Transverse colon (tissue), 4 donors: ENCODE data around the gene CBLL2. TPM values are rescaled to one million over a fixed set of nuclear protein-coding genes. Genes with fewer than 3 reads are reported as not detected.

ENCODE experiments used
- DNase-seq: peaks from one replicate; pipeline ENCODE4 v3.0.0-alpha.2; 2019
- H3K27ac ChIP-seq, 4 donors: fragments of 200-600 bp; sonication (generic); 2 replicates each; pipeline ENCODE4 v1.5.1; 2016 to 2018; ENCODE audit warnings: inconsistent platforms in 4 of 4
- H3K27me3 ChIP-seq: fragments of 200-600 bp; sonication (generic); 2 replicates; pipeline ENCODE4 v1.5.1; 2017; ENCODE audit warnings: inconsistent platforms
- H3K36me3 ChIP-seq, 4 donors: fragments of 200-600 bp; sonication (generic); 2 replicates each; pipeline ENCODE4 v1.5.1; 2017 to 2019; ENCODE audit warnings: inconsistent platforms in 4 of 4
- H3K4me1 ChIP-seq, 4 donors: fragments of 200-600 bp; sonication (generic); 2 replicates each; pipeline ENCODE4 v1.5.1; 2017 to 2020; ENCODE audit warnings: inconsistent platforms in 4 of 4
- H3K4me3 ChIP-seq, 4 donors: fragments of 200-600 bp; sonication (generic); 1 replicate in 1 of 4; 2 replicates in 3 of 4; pipeline versions ENCODE4 v1.5.1 to v1.6.1; 2017 to 2019; ENCODE audit warnings: inconsistent platforms in 4 of 4
- H3K9me3 ChIP-seq, 2 donors: fragments of 200-600 bp; sonication (generic); 2 replicates each; pipeline ENCODE4 v1.5.1; 2017 to 2019; ENCODE audit warnings: inconsistent platforms in 2 of 2
- CTCF ChIP-seq, 5 experiments: fragments of 200-600 bp in 3 of 5; fragments of 450-650 bp in 2 of 5; sonication (generic) in 3 of 5; IDR thresholded peaks; 1 replicate in 2 of 5; 2 replicates in 3 of 5; pipeline ENCODE4 v1.5.1; 2016 to 2017; ENCODE audit warnings: antibody characterized with exemption in 5 of 5, inconsistent platforms in 3 of 5, mild to moderate bottlenecking in 2 of 5, moderate library complexity in 1 of 5
- EP300 ChIP-seq: sonication (generic); formaldehyde crosslinking; IDR thresholded peaks from one replicate; pipeline ENCODE4 v1.6.1; 2017; ENCODE audit warnings: antibody characterized with exemption, low read depth
- POLR2A ChIP-seq: fragments of 450-650 bp; IDR thresholded peaks from one replicate; pipeline ENCODE4 v1.6.1; 2016; ENCODE audit warnings: antibody characterized with exemption, mild to moderate bottlenecking, moderate library complexity
- POLR2AphosphoS5 ChIP-seq, 3 donors: sonication (generic); formaldehyde crosslinking; IDR thresholded peaks; one replicate each; pipeline ENCODE4 v1.6.1; 2016; ENCODE audit warnings: antibody characterized with exemption in 3 of 3
- WGBS, 2 donors: methylation state at CpG; one replicate each; pipeline ENCODE4 v1.1.5; 2018; ENCODE audit warnings: low coverage in 1 of 2; 5-methylcytosine and 5-hydroxymethylcytosine counted together
- in situ Hi-C, 4 donors: fragments of 200-750 bp; cut with MboI; loops; one replicate each; pipeline versions ENCODE4 v1.15.0 to v1.15.1; 2017; ENCODE audit warnings: low sequenced_read_pairs in 3 of 4, low pct_ligation_motif_present in 1 of 4, low pct_unique_long_range_greater_than_20kb in 1 of 4
- intact Hi-C: fragments of 100-400 bp; cut with DNase I; formaldehyde crosslinking; loops from one replicate; pipeline ENCODE4 v1.15.1; 2023; ENCODE audit warnings: low total_unique reads
- total RNA-seq, 4 donors: library from RNA; depleted of rRNA; stranded (reverse); fragments of >200 nt; gene quantifications; one replicate each; pipeline ENCODE4 v1.1.0, GENCODE V29; 2016

Gene CBLL2
- total RNA-seq, 4 donors from 2014 or later = not detected

GRCh38 chrX:22247169-22247568, 25.5 kb upstream of the CBLL2 start:
- no peak for DNase-seq
- WGBS, 2 donors = 40 to 60% methylated on average over 1 of the region's 1 CpG
- no peak for TF ChIP-seq POLR2AphosphoS5 (IDR thresholded peaks at IDR 0.05)
- no peak for TF ChIP-seq EP300
- TF ChIP-seq POLR2A = no peak
- no peak for TF ChIP-seq CTCF (IDR thresholded peaks at IDR 0.05)
- Histone ChIP-seq H3K36me3 (no peaks in the 10 kb centered on the region), H3K27me3 (no peaks in the 10 kb centered on the region), H3K9me3 (no peaks in the 10 kb centered on the region), H3K27ac (no peak overlapping the region), H3K4me1 (no peaks in the 10 kb centered on the region), H3K4me3 (no peak overlapping the region)
- intact Hi-C loops = no loop called here
- in situ Hi-C loops = no loop called here

- WGBS, 2 donors = 50% methylated on average over 3 of the region's 3 CpGs; no CpG with 5 or more reads in 1 of the 2 donors
- in situ Hi-C loops (no loop called here), intact Hi-C loops (no loop called here)
- DNase-seq = no peak
- Histone ChIP-seq H3K4me1 (no peaks in the 10 kb centered on the region), H3K4me3 (no peak overlapping the region), H3K9me3 (no peaks in the 10 kb centered on the region), H3K27ac (no peak overlapping the region), H3K36me3 (no peaks in the 10 kb centered on the region), H3K27me3 (no peaks in the 10 kb centered on the region)
- TF ChIP-seq POLR2A = no peak
- TF ChIP-seq CTCF (IDR thresholded peaks at IDR 0.05) = no peak
- no peak for TF ChIP-seq EP300
- no peak for TF ChIP-seq POLR2AphosphoS5 (IDR thresholded peaks at IDR 0.05)
Observed at GRCh38 chrX:22248401-22248800, 24.3 kb upstream of the CBLL2 start.

GRCh38 chrX:22249371-22249770, 23.3 kb upstream of the CBLL2 start:
- 42 to 52% methylated on average over 2 of the region's 2 CpGs for WGBS, 2 donors
- no peak overlapping the region for H3K4me3 ChIP-seq
- H3K9me3 ChIP-seq = no peaks in the 10 kb centered on the region
- H3K4me1 ChIP-seq = no peaks in the 10 kb centered on the region
- H3K27ac ChIP-seq = no peak overlapping the region
- DNase-seq = no peak
- H3K27me3 ChIP-seq = no peaks in the 10 kb centered on the region
- no peak for TF ChIP-seq POLR2AphosphoS5 (IDR thresholded peaks at IDR 0.05)
- no peak for TF ChIP-seq EP300
- no peak for TF ChIP-seq POLR2A
- no peak for TF ChIP-seq CTCF (IDR thresholded peaks at IDR 0.05)
- no peaks in the 10 kb centered on the region for H3K36me3 ChIP-seq
- in situ Hi-C loops (no loop called here), intact Hi-C loops (no loop called here)

- DNase-seq = no peak
- Histone ChIP-seq H3K27me3 (no peaks in the 10 kb centered on the region), H3K4me3 (no peak overlapping the region), H3K4me1 (no peaks in the 10 kb centered on the region), H3K36me3 (no peaks in the 10 kb centered on the region), H3K27ac (no peak overlapping the region), H3K9me3 (no peaks in the 10 kb centered on the region)
- intact Hi-C loops = no loop called here
- in situ Hi-C loops = no loop called here
- WGBS, 2 donors = 76 to 87% methylated on average over 3 to 6 of the region's 6 CpGs
- TF ChIP-seq POLR2AphosphoS5 (IDR thresholded peaks at IDR 0.05) = no peak
- TF ChIP-seq EP300 = no peak
- no peak for TF ChIP-seq POLR2A
- TF ChIP-seq CTCF (IDR thresholded peaks at IDR 0.05) = no peak
Observed at GRCh38 chrX:22268706-22269105, 4.0 kb upstream of the CBLL2 start.
